C4-2B (cell line): ENCODE data around the gene LRRC8B.

Source experiments
- H3K27ac ChIP-seq: fragments of 450-650 bp; 2 replicates; pipeline ENCODE4 v1.5.1; 2017
- CTCF ChIP-seq: fragments of 450-650 bp; conservative IDR thresholded peaks from 2 replicates; pipeline ENCODE4 v1.5.1; 2017; ENCODE audit warnings: mild to moderate bottlenecking
- ZFX ChIP-seq: fragments of 450-650 bp; IDR thresholded peaks from 2 replicates; pipeline ENCODE4 v1.6.1; 2017

Gene LRRC8B

GRCh38 chr1:89633800-89634625 is 109.4 kb downstream of the LRRC8B start:
- H3K27ac ChIP-seq, result no peak overlapping the region; the same call in 1 of the 2 replicates
- TF ChIP-seq CTCF (no peak), ZFX (no peak)

- TF ChIP-seq CTCF, result no peak
- no peak for TF ChIP-seq ZFX
- no peak overlapping the region for H3K27ac ChIP-seq
Observed at GRCh38 chr1:89635825-89636815, 111.5 kb downstream of the LRRC8B start.

DNA sequence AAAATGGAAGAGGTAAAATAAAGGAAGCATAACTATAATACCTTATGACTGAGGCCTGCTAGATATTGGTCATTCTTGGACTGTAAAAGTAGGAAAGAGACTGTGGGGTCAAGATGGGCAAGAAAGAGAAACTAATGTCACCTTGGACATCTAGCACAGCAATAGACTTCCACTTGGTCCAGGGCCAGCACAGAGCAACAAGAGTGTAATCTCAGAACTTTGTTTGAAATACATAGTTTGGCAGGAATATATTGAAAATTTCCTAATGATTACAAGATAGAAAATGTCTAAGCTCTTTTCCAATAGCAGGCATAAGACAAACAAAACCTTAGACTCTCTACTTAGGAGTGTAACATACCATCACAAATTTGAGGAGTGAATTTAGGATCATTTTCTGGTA is 112.9 kb downstream of the LRRC8B start:
- no peak overlapping the region for H3K27ac ChIP-seq
- TF ChIP-seq CTCF (no peak), ZFX (no peak)

GRCh38 chr1:89640440-89640839 is 115.8 kb downstream of the LRRC8B start:
- TF ChIP-seq CTCF, result no peak
- no peak for TF ChIP-seq ZFX
- no peak overlapping the region for H3K27ac ChIP-seq

- TF ChIP-seq CTCF, result no peak
- no peak overlapping the region for H3K27ac ChIP-seq
Observed at GRCh38 chr1:89641781-89642180, 117.2 kb downstream of the LRRC8B start.

- H3K27ac ChIP-seq, result no peak overlapping the region
- TF ChIP-seq ZFX (no peak), CTCF (no peak)
Observed at GRCh38 chr1:89643577-89643976, 118.9 kb downstream of the LRRC8B start.
